Measurements from ENCODE around the gene LRRC56. TPM values are rescaled to one million over a fixed set of nuclear protein-coding genes. Genes with fewer than 3 reads are reported as not detected.
A peak's percentile ranks its signal among the peaks of the same experiment; 100 is the strongest.

Gene LRRC56
- total and polyA plus RNA-seq, 2 of the 13 experiments (the other 11 are each of a cell fraction or from before 2014, with no cell fraction given), result 0.11 to 0.29 TPM

- TF ChIP-seq PITX1 (CRISPR knock-in tag; IDR thresholded peaks at IDR 0.05), result 0 out of 2 replicates have a peak, but pooled peaks have one; percentile 11
- no peak for TF ChIP-seq ZBTB39 (CRISPR knock-in tag; IDR thresholded peaks at IDR 0.05)
- TF ChIP-seq MYNN (CRISPR knock-in tag; IDR thresholded peaks at IDR 0.05; ENCODE audit: low read depth), result 0 out of 2 replicates have a peak, but pooled peaks have one; percentile 48
- TF ChIP-seq HNRNPK (IDR thresholded peaks at IDR 0.05; ENCODE audit: low read depth, low read length, poor library complexity, severe bottlenecking), result peak; percentile 57
- no peak; the same call in 1 of the 2 replicates for TF ChIP-seq ZNF549 (CRISPR knock-in tag; IDR thresholded peaks at IDR 0.05)
- no peak for TF ChIP-seq SMYD3 (CRISPR knock-in tag; IDR thresholded peaks at IDR 0.05)
- TF ChIP-seq ELK4 (CRISPR knock-in tag; IDR thresholded peaks at IDR 0.05; ENCODE audit: borderline replicate concordance), result no peak
- TF ChIP-seq ZNF703 (CRISPR knock-in tag; IDR thresholded peaks at IDR 0.05; ENCODE audit: borderline replicate concordance), result no peak
- TF ChIP-seq MTA3 (CRISPR knock-in tag; IDR thresholded peaks at IDR 0.05), result no peak
- no peak for TF ChIP-seq ZNF337 (CRISPR knock-in tag; IDR thresholded peaks at IDR 0.05; ENCODE audit: borderline replicate concordance, low read depth)
- TF ChIP-seq JUND (CRISPR knock-in tag; IDR thresholded peaks at IDR 0.05), result no peak
- TF ChIP-seq ZNF136 (CRISPR knock-in tag; IDR thresholded peaks at IDR 0.05; ENCODE audit: low read depth), result no peak
Observed at GRCh38 chr11:575996-576768, 38.9 kb downstream of the LRRC56 start, which contains the start of gene PHRF1 (continued).
